Stimulated activated CD8-positive, alpha-beta memory T cell treated with anti-CD3 and anti-CD28 coated beads, Interleukin-4, amount 100 ng/mL, for 1 hour (primary cell): ENCODE measurements around the gene CD69.
A peak's percentile ranks its signal among the peaks of the same experiment; 100 is the strongest.

ENCODE experiments used
- DNase-seq, 2 donors: peaks; one replicate each; pipeline ENCODE4 v3.0.0-alpha.2; 2020; ENCODE audit warnings: low read depth in 2 of 2, low spot score in 1 of 2

The CD69 gene

DNA sequence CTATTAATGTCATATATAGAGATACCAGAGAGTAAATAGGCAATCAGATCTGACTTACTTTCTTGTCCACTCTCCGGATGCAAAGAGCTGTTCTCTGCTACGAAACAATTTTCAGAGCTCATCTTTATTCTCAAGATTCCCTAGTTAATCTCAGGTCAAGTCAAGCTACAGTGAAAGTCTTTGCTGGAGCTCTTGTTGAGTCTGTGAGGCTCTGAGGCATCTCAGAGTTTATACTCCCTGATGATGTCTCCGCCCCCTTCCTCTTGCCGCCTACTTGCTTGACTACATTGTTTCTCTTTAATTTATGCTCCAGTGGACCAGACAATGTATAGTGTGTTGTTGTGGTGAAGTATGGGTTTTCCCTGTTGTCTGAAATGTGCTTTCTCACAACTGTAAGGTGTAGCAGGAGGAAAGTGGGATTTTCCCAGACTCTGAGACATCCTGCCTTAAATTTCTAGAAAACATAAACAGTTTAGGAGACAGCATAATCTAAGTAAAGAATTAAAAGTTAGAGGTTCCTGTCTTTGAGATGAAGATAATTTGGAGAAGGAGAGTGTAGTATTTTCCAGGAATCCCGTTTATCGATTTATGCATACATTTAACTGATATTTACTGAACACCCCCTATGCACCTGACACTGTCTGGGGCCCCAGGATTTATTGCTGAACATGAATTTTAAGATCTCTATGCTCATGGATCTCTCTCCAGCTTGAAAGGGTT lies at the start of gene CD69:
TSS of gene CD69 (minus strand) at position 203 of the 720 bp plus-strand sequence. CDS start at position 122, 81 bp downstream.
- DNase-seq, result peak; percentile 60 to 63

DNA sequence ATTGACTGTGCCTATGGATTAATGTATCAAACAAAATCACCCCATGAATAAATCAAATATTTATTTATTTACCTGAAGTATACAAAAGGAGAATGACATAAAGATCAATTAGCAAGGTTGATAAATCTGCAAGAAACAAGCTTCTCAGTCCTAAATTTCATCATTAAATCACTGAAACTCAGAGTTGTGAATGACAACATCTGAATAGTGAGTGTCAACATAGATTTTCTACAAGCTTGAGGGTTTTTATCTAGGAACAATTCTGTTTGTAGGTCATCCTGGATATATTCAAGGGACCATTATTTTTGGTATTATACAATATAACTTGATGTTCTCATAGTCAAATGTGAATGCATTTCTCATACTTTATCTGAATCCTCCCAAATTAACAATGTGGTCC lies 49.2 kb upstream of the CD69 start:
- no peak for DNase-seq

DNA sequence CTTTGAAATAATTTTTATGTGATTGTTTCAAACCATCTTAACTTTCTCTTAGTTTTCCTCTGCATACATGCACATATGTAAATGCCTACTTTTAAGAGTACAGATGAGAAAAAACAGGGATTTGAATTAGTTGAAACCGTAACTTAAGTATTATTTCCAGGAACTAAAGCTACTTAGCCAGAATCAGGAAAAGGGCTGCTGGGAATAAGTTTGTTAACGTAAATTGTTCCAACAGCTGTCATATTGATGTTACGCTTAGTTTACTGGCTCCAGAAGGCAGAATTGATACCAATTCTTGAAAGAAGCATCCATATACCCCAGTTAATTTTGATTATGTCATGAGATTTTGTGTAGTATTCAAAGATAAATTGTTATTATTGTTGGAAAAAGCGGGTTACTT lies 48.6 kb upstream of the CD69 start:
- no peak for DNase-seq

DNA sequence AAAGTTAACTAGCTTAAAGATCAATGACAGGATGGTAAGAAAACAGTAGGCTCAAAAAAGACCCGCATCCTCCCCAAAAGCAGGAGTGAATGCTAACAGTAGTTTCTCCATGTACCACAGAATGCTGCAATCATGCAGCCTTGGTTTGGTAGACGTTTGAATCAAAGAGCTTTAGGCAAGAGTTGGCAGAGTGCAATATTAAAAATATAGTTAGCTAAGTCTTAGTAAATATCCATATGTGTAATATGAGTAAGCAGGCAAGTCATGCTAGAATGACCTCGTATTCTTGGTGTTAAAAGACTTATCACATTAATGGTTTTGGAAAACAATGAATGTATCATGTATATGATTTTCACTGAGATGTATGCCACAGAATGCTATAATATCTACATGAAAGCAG lies 47.8 kb upstream of the CD69 start:
- DNase-seq, result no peak

DNA sequence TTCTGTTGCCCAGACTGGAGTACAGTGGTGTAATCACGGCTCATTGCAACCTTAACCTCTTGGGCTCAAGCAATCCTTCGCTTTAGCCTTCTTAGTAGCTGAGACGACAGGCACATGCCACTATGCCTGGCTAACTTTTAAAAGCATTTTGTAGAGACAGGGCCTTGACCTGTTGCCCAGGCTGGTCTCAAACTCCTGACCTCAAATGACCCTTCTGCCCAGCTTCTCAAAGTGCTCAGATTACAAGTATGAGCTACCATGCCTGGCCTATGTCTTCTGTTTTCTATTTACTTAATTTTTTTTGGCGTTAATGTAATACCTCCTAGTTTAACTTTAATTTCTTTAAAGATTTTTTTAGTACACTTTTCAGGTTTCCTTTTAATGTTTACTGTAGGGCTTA lies 46.0 kb upstream of the CD69 start:
- DNase-seq, result no peak

DNA sequence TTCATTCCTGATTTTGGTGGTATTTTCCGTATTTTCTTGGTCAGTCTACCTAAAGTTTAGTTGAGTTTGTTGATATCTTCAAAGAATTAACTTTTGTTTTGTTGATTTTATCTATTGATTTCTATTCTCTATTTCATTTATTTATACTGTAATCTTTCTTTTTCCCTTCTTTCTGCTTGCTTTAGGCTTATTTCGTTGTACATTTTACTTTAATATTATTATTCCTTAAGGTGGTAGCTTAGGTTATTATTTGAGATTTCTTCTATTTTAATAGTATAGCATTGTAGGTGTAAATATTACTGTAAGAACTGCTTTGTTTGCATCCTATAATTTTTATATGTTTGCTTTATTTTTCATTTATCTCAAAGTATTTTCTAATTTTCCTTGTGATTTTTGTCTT lies 45.2 kb upstream of the CD69 start:
- no peak for DNase-seq

DNA sequence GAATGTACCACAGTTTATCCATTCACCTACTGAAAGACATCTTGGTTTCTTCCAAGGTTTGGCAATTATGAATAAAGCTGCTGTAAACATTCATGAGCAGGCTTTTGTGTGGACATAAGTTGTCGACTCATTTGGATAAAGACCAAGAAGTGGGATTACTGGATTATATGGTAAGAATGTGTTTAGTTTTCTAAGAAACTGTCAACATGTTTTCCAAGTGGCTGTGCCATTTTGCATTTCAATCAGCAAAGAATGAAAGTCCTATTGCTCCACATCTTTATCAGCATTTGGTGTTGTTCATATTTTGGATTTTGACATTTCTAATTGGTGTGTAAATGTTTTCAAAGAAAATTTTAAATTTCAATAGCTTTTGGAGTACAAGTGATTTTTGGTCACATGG lies 39.3 kb upstream of the CD69 start:
- no peak for DNase-seq

DNA sequence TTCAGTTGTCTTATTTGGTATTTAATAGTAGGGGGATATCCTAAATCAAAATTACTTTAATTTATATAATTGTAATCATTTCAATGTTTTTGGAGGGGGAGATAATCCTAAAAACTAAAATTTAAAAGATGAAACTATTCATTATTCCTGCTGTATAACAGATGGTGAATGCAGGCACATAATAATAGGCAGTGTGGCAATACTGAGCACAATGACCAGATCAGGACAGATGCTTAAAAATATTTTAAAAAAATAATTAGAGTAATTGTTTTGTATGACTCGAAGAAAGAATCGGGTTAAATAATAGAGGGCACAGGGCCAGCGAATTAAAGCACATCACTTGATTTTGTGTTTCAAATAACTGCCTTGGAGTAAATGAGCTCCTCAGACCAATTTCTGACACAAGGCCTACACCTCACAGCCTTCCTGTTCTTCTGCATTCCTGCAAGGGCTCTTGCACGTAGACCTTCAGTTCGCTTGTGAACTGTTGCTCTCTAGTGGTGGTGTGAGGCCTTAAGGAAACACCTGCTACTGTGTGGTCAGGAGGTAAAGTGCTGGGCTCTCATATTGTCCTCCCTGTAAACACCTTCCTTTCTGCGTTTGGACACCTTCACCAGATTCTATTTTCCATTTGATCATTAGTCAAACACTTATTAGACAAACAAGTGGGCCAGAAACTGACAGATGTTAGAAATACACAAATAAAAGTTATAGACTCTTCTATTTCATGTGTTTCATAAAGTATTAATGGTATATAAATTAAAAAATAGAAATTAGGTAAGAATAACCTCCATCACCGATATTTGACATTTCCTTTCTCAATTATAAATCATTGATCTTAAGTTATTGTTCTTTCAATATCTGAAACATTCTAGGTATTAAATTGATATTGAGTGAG lies 37.3 kb upstream of the CD69 start:
- DNase-seq, result peak; percentile 16 to 46

DNA sequence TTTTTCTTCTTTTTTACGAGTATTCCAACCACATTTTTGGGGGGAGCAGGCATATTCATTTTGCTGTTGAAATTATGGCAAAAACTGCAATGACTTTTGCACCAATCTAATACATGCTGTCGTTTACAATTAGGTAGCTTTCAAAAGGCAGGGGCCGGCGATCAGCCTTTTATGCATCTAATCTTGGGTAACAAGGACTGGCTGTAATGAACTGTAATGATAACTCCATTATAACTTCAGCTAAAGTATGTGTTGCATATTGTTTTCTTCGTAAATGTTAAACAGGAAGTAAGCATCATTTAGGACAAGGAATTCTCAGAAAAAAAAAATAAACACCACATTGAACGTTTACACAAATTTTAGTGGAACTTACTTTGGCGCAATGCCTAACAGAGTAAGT lies 36.3 kb upstream of the CD69 start:
- DNase-seq, result no peak

DNA sequence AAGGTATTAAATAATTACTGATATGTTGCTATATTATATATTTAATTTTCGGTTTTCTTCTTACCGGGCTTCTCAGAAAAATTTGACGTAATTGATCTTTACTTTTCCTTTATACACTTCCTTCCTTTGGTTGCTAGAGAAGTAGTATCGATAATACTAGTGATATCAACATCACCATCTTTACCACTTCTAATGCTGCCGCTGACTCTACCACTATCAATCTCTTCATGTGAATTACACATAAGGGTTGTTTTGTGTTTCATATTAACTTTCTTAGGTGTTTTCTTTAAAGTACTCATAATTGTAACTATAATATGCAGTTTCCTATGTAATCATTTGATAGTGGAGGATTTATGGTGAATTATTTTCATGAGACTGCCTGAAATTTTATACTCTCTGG lies 35.6 kb upstream of the CD69 start:
- no peak for DNase-seq

DNA sequence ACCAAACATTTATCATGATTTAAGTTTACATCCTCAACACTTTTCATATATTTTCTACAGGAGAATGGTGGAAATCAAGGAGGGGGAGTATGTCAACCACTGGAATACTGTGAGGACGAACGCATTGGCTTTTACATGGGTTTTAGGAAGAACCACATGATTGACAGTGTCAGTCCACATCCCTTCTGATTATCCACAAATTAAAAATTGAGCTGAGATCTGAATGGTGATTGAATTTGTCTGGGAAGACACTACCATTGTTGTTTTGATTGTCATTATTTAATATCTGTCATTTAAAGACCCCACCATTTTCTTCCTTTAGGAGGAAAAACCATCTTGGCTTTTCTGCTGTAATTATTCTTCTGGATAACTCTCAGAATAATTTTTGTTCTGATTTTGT lies 35.2 kb upstream of the CD69 start:
- DNase-seq, result no peak

DNA sequence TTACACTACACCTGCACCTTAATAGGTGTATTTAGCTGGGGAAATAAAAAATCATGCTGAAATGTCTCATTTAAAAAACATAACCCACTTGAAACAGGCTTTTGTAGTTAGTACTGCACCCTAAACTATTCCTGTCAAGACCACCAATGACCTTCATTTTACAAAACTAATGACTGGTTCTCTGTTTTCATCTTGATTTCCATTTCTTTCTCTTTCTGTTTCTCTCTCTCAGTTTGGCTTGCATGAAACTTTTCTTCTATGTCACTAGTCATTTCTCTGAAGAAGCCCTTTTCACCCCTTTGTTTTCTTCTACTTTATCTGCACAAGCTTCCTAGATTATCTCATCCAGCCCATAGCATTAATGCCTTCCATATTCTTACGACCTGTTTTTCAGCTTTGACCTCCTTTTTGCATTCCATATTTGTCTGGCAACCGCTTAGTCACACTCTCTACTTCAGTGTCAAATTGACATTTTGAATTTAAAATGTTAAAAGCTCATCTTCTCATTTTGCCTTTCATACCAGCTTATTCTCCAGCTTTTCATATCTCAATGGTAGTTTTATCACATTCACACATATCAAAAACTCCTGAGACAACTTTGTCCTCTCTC lies 33.9 kb upstream of the CD69 start:
- DNase-seq, result no peak

DNA sequence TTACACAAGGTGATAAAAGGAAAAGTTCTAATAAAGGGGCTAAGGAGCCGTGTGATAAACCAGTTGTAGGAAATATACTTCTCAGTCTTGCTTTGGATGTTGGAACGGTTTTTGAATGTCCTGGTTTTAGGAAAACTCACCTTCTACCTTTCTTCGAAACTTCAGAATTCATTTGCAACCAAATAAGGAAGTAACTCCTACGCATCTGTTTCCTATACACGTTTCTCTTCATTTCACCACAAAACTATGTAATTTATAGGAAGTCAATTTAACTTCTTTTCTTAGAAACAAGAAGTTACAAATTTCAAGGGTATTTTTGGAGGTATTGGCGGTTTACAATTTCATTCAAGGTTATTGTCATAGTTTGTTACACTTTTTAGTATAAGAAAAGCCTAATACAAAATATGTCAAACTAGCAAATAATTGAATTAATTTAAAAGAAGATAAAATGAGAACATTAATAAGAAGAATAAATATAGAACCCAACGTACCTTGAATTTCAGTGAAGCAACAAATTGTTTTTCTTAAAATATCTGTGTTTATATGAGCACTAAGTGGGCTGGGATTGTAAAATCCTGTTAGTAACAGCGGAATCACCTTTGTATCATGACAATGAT lies 33.2 kb upstream of the CD69 start:
- no peak for DNase-seq

DNA sequence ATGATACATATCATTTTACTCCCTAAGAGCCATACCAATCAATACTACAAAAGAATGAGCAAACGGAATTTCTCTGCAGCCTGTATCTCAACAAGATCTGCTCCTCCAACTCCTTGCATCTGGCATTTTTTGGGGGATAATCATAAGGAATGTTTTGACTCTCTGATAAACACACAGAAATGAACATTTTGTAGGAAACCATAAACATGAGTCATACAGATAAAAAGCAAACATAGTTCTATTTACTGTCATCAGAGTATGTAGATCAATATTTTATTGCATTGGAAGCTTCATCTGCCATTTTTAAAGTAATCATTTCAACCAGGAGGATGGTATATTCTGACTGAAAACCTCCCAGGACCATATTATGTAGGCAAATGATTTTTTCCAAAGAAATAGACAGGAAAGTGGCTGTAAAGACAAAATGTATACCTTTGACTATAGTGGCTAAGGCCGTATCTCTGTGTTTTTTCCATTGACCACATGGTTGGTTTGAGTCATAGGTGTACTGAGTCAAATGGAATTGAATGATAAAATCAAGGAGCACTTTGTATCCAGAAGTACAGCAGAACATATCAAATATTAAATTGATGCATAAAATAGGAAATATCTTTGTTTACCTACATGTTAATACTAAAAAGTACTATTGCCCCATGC lies 32.4 kb upstream of the CD69 start:
- DNase-seq, result no peak

DNA sequence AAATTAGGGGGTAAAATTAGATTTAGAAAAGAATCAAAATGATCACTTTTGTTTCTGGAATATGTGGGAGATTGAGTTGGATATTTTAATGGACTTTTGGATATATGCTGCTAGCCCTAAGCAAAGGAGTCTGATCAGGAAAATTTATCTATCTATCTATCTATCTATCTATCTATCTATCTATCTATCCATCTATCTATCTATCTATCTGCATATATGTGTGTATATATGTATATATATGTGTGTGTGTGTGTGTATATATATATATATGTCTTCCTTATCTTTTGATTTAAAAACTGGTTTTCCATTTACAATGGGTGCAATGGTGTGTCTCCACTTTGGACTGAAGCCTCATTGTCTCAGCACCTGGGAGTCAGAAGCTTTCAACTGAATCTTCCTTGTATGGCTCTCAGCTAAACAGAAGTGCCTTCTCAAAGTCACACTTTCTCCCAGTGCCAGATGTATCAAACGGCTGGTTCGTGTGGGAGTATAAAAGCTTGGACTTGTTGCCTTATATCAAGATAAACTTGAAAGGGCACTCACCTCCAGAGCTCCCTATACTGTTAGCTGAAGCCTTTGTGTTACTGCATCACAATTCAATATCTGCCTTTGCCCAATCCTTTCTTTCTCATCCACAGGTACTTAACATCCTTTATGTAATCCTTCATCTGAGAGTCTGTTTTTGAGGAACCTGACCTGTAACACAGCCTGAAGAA lies 31.6 kb upstream of the CD69 start:
- no peak for DNase-seq

DNA sequence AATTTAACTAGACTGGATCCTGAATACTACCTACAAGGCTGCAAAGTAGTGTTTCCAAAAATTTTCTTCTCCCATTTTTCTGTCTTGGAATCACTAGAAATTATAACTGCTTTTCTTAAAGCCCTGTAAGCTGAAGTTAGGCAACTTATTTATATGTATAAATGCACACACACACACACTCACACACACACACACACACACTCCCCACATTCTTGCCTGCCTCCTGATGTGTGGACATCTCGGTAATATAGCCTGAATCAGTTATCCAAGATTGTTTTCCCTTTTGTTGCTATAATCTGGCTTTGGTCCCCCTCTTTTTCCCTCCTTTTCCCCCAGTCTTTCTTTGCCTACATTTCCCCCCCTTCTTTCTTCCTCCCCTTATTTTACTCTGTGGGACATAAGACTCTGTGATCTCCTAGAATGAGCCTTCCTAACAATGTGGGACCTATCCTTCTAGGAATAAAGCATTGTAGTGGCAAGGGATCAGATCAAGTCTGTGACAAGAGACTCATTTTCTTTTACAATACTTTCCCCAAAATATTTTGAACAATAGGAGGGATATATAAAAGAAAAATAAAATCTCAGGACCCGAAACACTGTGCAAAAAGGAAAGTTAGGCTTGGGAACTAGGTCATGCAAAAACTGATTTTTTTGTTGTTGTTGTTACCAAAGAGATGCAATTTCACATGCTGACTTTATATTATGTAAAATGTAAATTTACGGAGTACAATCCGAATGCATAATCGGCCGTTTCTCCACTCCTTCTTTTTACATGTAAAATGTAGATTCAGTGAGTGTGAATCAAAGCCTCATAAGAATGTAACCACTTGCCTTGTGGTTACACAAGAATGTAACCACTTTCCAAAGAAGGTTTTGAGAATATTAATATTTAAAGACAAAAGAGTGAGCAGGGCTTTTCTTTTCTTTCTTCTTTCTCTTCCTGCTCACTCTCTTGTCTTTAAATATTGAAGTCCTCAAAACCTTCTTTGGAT lies 26.3 kb upstream of the CD69 start:
- DNase-seq, result no peak

DNA sequence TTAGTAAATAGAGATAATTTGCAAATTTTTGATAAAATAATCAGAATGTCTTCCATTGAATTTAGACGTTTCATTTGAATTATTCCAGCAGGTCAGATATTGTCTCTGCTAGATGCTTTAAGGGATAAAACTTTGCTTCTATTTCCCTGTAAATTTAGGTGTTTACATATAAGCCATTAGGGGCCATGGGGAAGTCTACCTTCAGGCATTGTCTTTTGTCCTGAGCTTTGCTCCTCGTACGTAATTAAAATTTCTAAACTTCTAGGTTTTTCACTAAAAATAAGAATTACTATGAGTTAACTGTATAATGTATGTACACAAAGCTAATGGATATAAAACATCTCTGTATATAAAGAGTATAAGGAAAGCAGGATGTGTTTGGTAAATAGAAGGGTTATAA lies 24.1 kb upstream of the CD69 start:
- no peak for DNase-seq

DNA sequence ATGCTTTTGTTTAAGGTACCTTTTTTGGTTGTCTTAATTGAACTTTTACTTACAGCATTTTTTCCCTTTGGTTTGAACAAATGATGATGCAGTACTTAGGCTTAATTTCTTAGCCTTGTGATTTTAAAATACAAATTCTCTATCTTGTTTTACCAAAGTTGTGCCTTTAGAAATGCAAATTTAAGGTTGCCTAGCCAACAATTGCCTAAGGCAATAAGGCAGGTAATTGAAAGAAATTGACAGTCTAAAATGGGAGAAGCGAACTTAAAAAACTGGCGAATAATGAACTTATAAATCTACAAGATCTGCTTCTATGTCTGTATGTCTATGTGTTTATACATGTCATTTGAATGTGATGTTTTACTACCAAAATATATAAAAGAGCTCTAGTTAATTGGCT lies 23.6 kb upstream of the CD69 start:
- no peak for DNase-seq
